NCI-H1694 (cell line): ENCODE data around the gene CYP2A7.
"Not testable (repeated sequence)": the region's sequence is repeated elsewhere in the genome, so short reads cannot be mapped to it uniquely, and the experiment has no call there.

Source experiments
- DNase-seq: peaks from one replicate; lab custom pipeline; 2025; lab: John Stamatoyannopoulos, UW

CYP2A7 gene

GRCh38 chr19:40842012-40842411, 40.0 kb downstream of the CYP2A7 start:
- not testable (repeated sequence) for DNase-seq

GRCh38 chr19:40838477-40838876, 43.6 kb downstream of the CYP2A7 start:
- DNase-seq, result not testable (repeated sequence)

DNA sequence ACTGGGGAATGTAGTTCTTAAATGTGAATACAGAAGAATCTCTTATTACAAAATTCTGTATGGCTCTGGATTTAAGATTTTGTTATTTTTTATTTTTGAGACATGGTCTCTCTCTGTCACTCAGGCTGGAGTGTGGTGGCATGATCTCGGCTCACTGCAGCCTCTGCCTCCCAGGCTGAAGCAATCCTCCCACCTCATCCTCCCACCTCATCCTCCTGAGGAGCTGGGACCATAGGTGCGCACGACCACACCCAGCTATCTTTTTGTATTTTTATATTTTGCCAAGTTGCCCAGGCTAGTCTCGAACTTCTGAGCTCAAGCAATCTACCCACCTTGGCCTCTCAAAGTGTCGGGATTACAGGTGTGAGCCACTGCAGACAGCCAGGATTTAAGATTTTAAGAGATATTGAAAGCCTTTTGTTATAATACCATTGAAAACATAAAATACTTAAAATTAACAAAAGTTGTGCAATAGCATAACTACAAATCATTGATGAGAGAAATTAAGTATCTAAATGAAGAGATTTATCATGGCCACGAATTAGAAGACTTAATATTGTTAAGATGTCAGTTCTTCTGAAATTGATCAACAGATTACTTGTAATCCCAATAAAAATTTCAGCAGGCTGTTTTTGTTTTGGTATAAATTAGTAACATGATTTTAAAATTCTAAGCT, 45.1 kb downstream of the CYP2A7 start:
- DNase-seq, result no peak

GRCh38 chr19:40833728-40834533, 48.1 kb downstream of the CYP2A7 start:
- not testable (repeated sequence) for DNase-seq

- DNase-seq, result not testable (repeated sequence)
Observed at GRCh38 chr19:40832431-40832790, 49.6 kb downstream of the CYP2A7 start.

DNA sequence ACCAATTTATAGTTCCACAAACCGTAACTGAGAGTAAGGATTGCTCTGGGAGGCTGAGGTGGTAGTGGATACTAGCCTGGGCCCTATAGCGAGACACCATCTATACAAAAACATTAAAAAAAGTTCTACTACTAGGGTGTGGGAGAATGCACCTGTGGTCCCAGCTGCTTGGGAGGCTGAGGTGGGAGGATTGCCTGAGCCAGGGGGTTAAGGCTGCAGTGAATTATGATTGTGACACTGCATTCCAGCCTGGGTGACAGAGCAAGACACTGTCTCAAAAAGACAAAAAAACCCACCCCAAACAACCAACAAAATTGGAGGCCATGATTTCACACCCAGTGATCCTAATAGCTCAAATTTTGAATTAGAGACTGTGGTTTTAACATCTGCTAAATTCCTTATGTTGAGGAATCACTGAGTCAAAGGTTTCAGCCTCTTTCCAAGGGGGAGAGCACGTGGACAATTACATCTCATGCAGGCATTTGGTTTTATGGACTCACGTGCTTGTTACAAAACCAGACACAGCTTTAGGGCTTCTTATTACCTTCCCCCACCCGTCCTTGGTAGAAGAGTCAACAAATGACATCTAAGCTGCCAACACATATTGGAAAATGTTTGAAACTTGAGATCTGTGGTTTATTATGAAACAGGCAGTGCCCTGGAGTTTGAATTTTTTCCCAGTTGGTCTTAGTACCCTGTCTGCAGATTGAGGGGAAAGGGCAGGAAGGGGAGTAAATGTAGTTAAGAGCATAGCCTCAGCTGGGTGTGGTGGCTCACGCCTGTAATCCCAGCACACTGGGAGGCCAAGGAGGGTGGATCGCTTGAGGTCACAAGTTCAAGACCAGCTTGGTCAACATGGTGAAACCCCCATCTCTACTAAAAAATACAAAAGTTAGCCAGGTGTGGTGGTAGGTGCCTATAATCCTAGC, 50.3 kb downstream of the CYP2A7 start:
- no peak for DNase-seq

- DNase-seq, result not testable (repeated sequence)
Observed at GRCh38 chr19:40830741-40831140, 51.3 kb downstream of the CYP2A7 start.

DNA sequence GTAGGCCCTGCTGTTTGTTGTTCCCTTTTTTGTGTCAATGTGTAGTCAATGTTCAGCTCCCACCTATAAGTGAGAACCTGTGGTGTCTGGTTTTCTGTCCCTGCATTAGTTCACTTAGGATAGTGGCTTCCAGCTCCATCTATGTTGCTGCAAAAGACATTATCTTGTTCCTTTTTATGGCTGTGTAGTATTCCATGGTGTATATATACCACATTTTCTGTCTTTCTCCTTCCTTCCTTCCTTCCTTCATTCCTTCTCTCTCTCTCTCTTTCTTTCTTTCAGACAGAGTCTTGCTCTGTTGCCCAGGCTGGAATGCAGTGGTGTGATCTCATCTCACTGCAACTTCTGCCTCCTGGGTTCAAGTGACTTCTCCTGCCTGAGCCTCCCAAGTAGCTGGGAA, 52.8 kb downstream of the CYP2A7 start:
- DNase-seq, result no peak

- no peak for DNase-seq
Observed at GRCh38 chr19:40827386-40828247, 54.4 kb downstream of the CYP2A7 start.

GRCh38 chr19:40826699-40827385, 55.2 kb downstream of the CYP2A7 start:
- not testable (repeated sequence) for DNase-seq

DNA sequence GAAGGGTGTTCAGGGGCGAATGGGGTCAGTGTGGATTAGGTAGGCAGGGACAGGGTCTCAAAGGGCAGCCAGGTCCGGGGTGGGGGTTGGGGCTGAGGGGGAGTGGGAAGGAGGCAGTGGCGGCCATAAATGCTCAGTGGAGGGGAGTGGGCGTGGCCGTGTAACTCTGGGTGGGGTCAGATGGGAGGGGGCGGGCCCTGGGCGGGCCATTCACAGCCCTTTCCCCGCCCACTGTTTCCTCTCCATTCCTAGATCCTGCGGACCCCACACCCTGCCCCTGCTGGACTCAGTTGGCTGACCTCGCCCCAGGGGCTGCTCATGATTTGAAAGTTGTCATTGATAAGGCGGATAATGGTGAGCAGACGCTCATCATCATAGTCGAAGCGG, 55.7 kb downstream of the CYP2A7 start:
- DNase-seq, result not testable (repeated sequence)

DNA sequence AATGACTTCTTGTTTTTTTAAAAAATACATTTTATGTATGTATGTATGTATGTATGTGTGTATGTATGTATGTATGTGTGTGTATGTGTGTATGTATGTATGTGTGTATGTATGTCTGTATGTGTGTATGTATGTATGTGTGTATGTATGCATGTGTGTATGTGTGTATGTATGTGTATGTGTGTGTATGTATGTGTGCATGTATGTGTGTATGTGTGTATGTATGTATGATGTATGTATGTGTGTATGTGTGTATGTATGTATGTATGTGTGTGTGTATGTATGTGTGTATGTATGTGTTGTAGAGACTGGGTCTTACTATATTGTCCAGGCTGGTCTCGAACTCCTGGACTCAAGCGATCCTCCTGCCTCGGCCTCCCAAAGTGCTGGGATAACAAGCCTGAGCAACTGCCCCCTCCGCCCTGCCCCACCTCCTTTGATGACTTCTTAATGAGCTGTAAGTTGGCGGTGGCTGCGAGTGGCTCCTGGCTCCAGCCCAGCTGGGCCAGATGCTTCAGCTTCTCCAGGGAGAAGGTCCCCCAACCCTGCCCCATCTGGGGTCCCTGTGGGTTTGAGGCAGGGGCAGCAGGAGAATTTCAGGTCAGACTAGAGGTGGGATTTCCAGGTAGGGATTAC, 56.5 kb downstream of the CYP2A7 start:
- DNase-seq, result not testable (repeated sequence)
